Muscle layer of colon (tissue), 2 donors: Measurements from ENCODE around the gene DEPDC5.
"Not testable (repeated sequence)": the region's sequence is repeated elsewhere in the genome, so short reads cannot be mapped to it uniquely, and the experiment has no call there.

ENCODE experiments used
- H3K27ac ChIP-seq: one replicate; pipeline ENCODE4 v1.7.0; 2013; ENCODE audit warnings: low read depth, mild to moderate bottlenecking, low read length, moderate library complexity
- H3K27me3 ChIP-seq, 2 donors: one replicate each; pipeline ENCODE4 v1.7.0; 2013; ENCODE audit warnings: low read length in 2 of 2, mild to moderate bottlenecking in 2 of 2; ENCODE audit not compliant: insufficient read depth in 2 of 2, control insufficient read depth in 1 of 2
- H3K36me3 ChIP-seq: one replicate; pipeline ENCODE4 v1.7.0; 2013; ENCODE audit warnings: mild to moderate bottlenecking, low read length; ENCODE audit not compliant: insufficient read depth
- H3K4me1 ChIP-seq: one replicate; pipeline ENCODE4 v1.7.0; 2013; ENCODE audit warnings: mild to moderate bottlenecking, low read length; ENCODE audit not compliant: insufficient read depth
- H3K4me3 ChIP-seq, 2 donors: one replicate each; pipeline ENCODE4 v1.7.0; 2013; ENCODE audit warnings: low read length in 2 of 2, low read depth in 1 of 2, mild to moderate bottlenecking in 1 of 2, moderate library complexity in 1 of 2
- H3K9ac ChIP-seq: one replicate; pipeline ENCODE4 v1.7.0; 2013; ENCODE audit warnings: low read length
- H3K9me3 ChIP-seq: one replicate; pipeline ENCODE4 v1.7.0; 2013; ENCODE audit warnings: mild to moderate bottlenecking, low read length
- donor health status: abdominal sarcoma.
- donor health status: Adenocarcinoma of cecum.

The DEPDC5 gene

GRCh38 chr22:31790240-31790639 lies 36.4 kb downstream of the DEPDC5 start:
- Histone ChIP-seq H3K9me3 (no peaks in the 10 kb centered on the region), H3K27ac (no peak overlapping the region), H3K27me3 (no peaks in the 10 kb centered on the region), H3K4me3 (no peak overlapping the region), H3K36me3 (peaks cover 10% of the 10 kb centered on the region), H3K4me1 (no peaks in the 10 kb centered on the region), H3K9ac (no peak overlapping the region)

GRCh38 chr22:31799358-31799757 lies 45.5 kb downstream of the DEPDC5 start:
- not testable (repeated sequence) for H3K9ac ChIP-seq, H3K27me3 ChIP-seq, H3K4me1 ChIP-seq, H3K27ac ChIP-seq, H3K4me3 ChIP-seq, H3K9me3 ChIP-seq
- peaks cover 46% of the 10 kb centered on the region for H3K36me3 ChIP-seq

- no peaks in the 10 kb centered on the region for H3K4me1 ChIP-seq
- H3K4me3 ChIP-seq, result no peak overlapping the region
- H3K36me3 ChIP-seq, result peaks cover 51% of the 10 kb centered on the region
- no peaks in the 10 kb centered on the region for H3K27me3 ChIP-seq
- no peaks in the 10 kb centered on the region for H3K9me3 ChIP-seq
- no peak overlapping the region for H3K9ac ChIP-seq
- H3K27ac ChIP-seq, result no peak overlapping the region
Observed at GRCh38 chr22:31800065-31800464, 46.2 kb downstream of the DEPDC5 start.

GRCh38 chr22:31800861-31801260 lies 47.0 kb downstream of the DEPDC5 start:
- H3K9me3 ChIP-seq, H3K27ac ChIP-seq, H3K4me3 ChIP-seq, H3K4me1 ChIP-seq, H3K27me3 ChIP-seq, H3K9ac ChIP-seq: not testable (repeated sequence)
- peaks cover 59% of the 10 kb centered on the region for H3K36me3 ChIP-seq

GRCh38 chr22:31802575-31802974 lies 48.8 kb downstream of the DEPDC5 start:
- no peaks in the 10 kb centered on the region for H3K4me1 ChIP-seq
- no peaks in the 10 kb centered on the region for H3K27me3 ChIP-seq
- no peaks in the 10 kb centered on the region for H3K9me3 ChIP-seq
- H3K36me3 ChIP-seq, result peaks cover 60% of the 10 kb centered on the region
- H3K9ac ChIP-seq, result no peak overlapping the region
- H3K27ac ChIP-seq, result no peak overlapping the region
- H3K4me3 ChIP-seq, result no peak overlapping the region

- H3K4me3 ChIP-seq, result no peak overlapping the region
- H3K9ac ChIP-seq, result no peak overlapping the region
- H3K27me3 ChIP-seq, result no peaks in the 10 kb centered on the region
- H3K4me1 ChIP-seq, result no peaks in the 10 kb centered on the region
- H3K9me3 ChIP-seq, result no peaks in the 10 kb centered on the region
- H3K27ac ChIP-seq, result no peak overlapping the region
- peaks cover 49% of the 10 kb centered on the region for H3K36me3 ChIP-seq
Observed at GRCh38 chr22:31806751-31807150, 52.9 kb downstream of the DEPDC5 start.

GRCh38 chr22:31812977-31813605 lies 59.3 kb downstream of the DEPDC5 start:
- peaks cover 14% of the 10 kb centered on the region for H3K36me3 ChIP-seq
- H3K4me3 ChIP-seq, result no peak overlapping the region
- H3K4me1 ChIP-seq, result no peaks in the 10 kb centered on the region
- no peak overlapping the region for H3K9ac ChIP-seq
- H3K9me3 ChIP-seq, result no peaks in the 10 kb centered on the region
- H3K27ac ChIP-seq, result no peak overlapping the region
- H3K27me3 ChIP-seq, result no peaks in the 10 kb centered on the region

GRCh38 chr22:31813898-31814297 lies 60.1 kb downstream of the DEPDC5 start:
- H3K36me3 ChIP-seq, result peaks cover 22% of the 10 kb centered on the region
- H3K27me3 ChIP-seq, H3K9me3 ChIP-seq, H3K27ac ChIP-seq, H3K4me3 ChIP-seq, H3K9ac ChIP-seq, H3K4me1 ChIP-seq: not testable (repeated sequence)

GRCh38 chr22:31814942-31815341 lies 61.1 kb downstream of the DEPDC5 start:
- no peak overlapping the region for H3K9ac ChIP-seq
- H3K27ac ChIP-seq, result no peak overlapping the region
- H3K36me3 ChIP-seq, result peaks cover 19% of the 10 kb centered on the region

GRCh38 chr22:31815383-31815814 lies 61.6 kb downstream of the DEPDC5 start:
- H3K9ac ChIP-seq, H3K4me3 ChIP-seq, H3K27ac ChIP-seq, H3K4me1 ChIP-seq, H3K27me3 ChIP-seq, H3K9me3 ChIP-seq: not testable (repeated sequence)
- peaks cover 20% of the 10 kb centered on the region for H3K36me3 ChIP-seq

More at GRCh38 chr22:31814942-31815341, 61.1 kb downstream of the DEPDC5 start:
- Histone ChIP-seq H3K4me1 (no peaks in the 10 kb centered on the region), H3K27me3 (no peaks in the 10 kb centered on the region), H3K9me3 (no peaks in the 10 kb centered on the region), H3K4me3 (no peak overlapping the region)

- Histone ChIP-seq H3K27ac (no peak overlapping the region), H3K27me3 (no peaks in the 10 kb centered on the region), H3K9me3 (no peaks in the 10 kb centered on the region), H3K36me3 (peaks cover 34% of the 10 kb centered on the region), H3K4me1 (no peaks in the 10 kb centered on the region), H3K4me3 (no peak overlapping the region), H3K9ac (no peak overlapping the region)
Observed at GRCh38 chr22:31816750-31817149, 62.9 kb downstream of the DEPDC5 start.
